ENCODE results near the gene TMEM86B. TPM values are rescaled to one million over a fixed set of nuclear protein-coding genes. Genes with fewer than 3 reads are reported as not detected.

Gene TMEM86B
- total RNA-seq, 1 experiment from 2014 or later: 18.4 TPM

GRCh38 chr19:55231391-55232285, 3.1 kb upstream of the TMEM86B start:
- Histone ChIP-seq H3K9me2 (ENCODE audit: insufficient read depth) (no peaks in the 10 kb centered on the region), H4K20me1 (ENCODE audit: insufficient read depth) (peaks cover 50% of the 10 kb centered on the region), H3K4me2 (no peak overlapping the region), H3K4me1 (replicated peaks; ENCODE audit: insufficient read depth) (no peaks in the 10 kb centered on the region), H3K27me3 (ENCODE audit: insufficient read depth, low read depth) (no peaks in the 10 kb centered on the region), H2AFZ (no peak overlapping the region), H3K27ac (no peak overlapping the region), H3K79me2 (ENCODE audit: low read depth) (no peaks in the 10 kb centered on the region), H3K36me3 (ENCODE audit: low read depth) (peaks cover 12% of the 10 kb centered on the region; the same call in 1 of the 2 replicates), H3F3A (ENCODE audit: insufficient read depth, low read depth) (peaks cover 16% of the 10 kb centered on the region; the same call in 1 of the 2 replicates), H3K9me3 (ENCODE audit: insufficient read depth, low read depth) (no peaks in the 10 kb centered on the region), H3K4me3 (no peak overlapping the region)
- ChIA-PET POLR2A (ENCODE audit: unreplicated experiment) (no interaction called here), CTCF (no interaction called here)
- intact Hi-C loops (cut with micrococcal nuclease; ENCODE audit: unreplicated experiment): no loop called here
- no peak for TF ChIP-seq CTCF (conservative IDR thresholded peaks at IDR 0.05)
- TF ChIP-seq EZH2 (IDR thresholded peaks at IDR 0.05; ENCODE audit: low read depth): no peak
- DNase-seq: no peak
- BruUV-seq (replicated peaks): no TSS peak

GRCh38 chr19:55230780-55231179, 2.2 kb upstream of the TMEM86B start:
- H3K27ac ChIP-seq: no peak overlapping the region
- POLR2A ChIA-PET (ENCODE audit: unreplicated experiment): no interaction called here
- no TSS peak for BruUV-seq (replicated peaks)

GRCh38 chr19:55230329-55230728, 1.8 kb upstream of the TMEM86B start:
- no peaks in the 10 kb centered on the region for H3K27me3 ChIP-seq (ENCODE audit: insufficient read depth, low read depth)
- no peak overlapping the region for H2AFZ ChIP-seq
- DNase-seq: no peak
- no peak overlapping the region for H3K27ac ChIP-seq
- H3K4me1 ChIP-seq (replicated peaks; ENCODE audit: insufficient read depth): no peaks in the 10 kb centered on the region
- no peaks in the 10 kb centered on the region for H3K79me2 ChIP-seq (ENCODE audit: low read depth)
- intact Hi-C loops (cut with micrococcal nuclease; ENCODE audit: unreplicated experiment): no loop called here
- BruUV-seq (replicated peaks): no TSS peak
- H3K4me2 ChIP-seq: no peak overlapping the region
- no peaks in the 10 kb centered on the region for H3K9me2 ChIP-seq (ENCODE audit: insufficient read depth)
- H4K20me1 ChIP-seq (ENCODE audit: insufficient read depth): peaks cover 57% of the 10 kb centered on the region
- TF ChIP-seq CTCF (conservative IDR thresholded peaks at IDR 0.05): no peak
- TF ChIP-seq EZH2 (IDR thresholded peaks at IDR 0.05; ENCODE audit: low read depth): no peak
- no peaks in the 10 kb centered on the region for H3K9me3 ChIP-seq (ENCODE audit: insufficient read depth, low read depth)
- CTCF ChIA-PET: no interaction called here
- peaks cover 8% of the 10 kb centered on the region; the same call in 1 of the 2 replicates for H3K36me3 ChIP-seq (ENCODE audit: low read depth)
- POLR2A ChIA-PET (ENCODE audit: unreplicated experiment): no interaction called here
- peaks cover 16% of the 10 kb centered on the region; the same call in 1 of the 2 replicates for H3F3A ChIP-seq (ENCODE audit: insufficient read depth, low read depth)
- no peak overlapping the region for H3K4me3 ChIP-seq

More at GRCh38 chr19:55230780-55231179, 2.2 kb upstream of the TMEM86B start:
- no peak for DNase-seq
- CTCF ChIA-PET: no interaction called here
- peaks cover 9% of the 10 kb centered on the region; the same call in 1 of the 2 replicates for H3K36me3 ChIP-seq (ENCODE audit: low read depth)
- no peaks in the 10 kb centered on the region for H3K79me2 ChIP-seq (ENCODE audit: low read depth)
- no peak overlapping the region for H2AFZ ChIP-seq
- H3K27me3 ChIP-seq (ENCODE audit: insufficient read depth, low read depth): no peaks in the 10 kb centered on the region
- no peak for TF ChIP-seq CTCF (conservative IDR thresholded peaks at IDR 0.05)
- TF ChIP-seq EZH2 (IDR thresholded peaks at IDR 0.05; ENCODE audit: low read depth): no peak
- peaks cover 56% of the 10 kb centered on the region for H4K20me1 ChIP-seq (ENCODE audit: insufficient read depth)
- H3F3A ChIP-seq (ENCODE audit: insufficient read depth, low read depth): peaks cover 16% of the 10 kb centered on the region; the same call in 1 of the 2 replicates
- H3K9me3 ChIP-seq (ENCODE audit: insufficient read depth, low read depth): no peaks in the 10 kb centered on the region
- no peak overlapping the region for H3K4me3 ChIP-seq
- intact Hi-C loops (cut with micrococcal nuclease; ENCODE audit: unreplicated experiment): no loop called here
- H3K4me2 ChIP-seq: no peak overlapping the region
- no peaks in the 10 kb centered on the region for H3K4me1 ChIP-seq (replicated peaks; ENCODE audit: insufficient read depth)
- H3K9me2 ChIP-seq (ENCODE audit: insufficient read depth): no peaks in the 10 kb centered on the region

Data from PC-9 (cell line).